Effector CD8-positive, alpha-beta T cell (primary cell): ENCODE data around the gene ANO2.
A peak's percentile ranks its signal among the peaks of the same experiment; 100 is the strongest.

Experiments used
- DNase-seq: peaks from one replicate; lab custom pipeline; 2025; lab: John Stamatoyannopoulos, UW
- total RNA-seq, 4 experiments: gene quantifications; one replicate each; lab custom pipeline; 2026; lab: John Stamatoyannopoulos, UW

Gene ANO2
- 0 to 0.12 (median 0.05) reads per million in 4 experiments for total RNA-seq

DNA sequence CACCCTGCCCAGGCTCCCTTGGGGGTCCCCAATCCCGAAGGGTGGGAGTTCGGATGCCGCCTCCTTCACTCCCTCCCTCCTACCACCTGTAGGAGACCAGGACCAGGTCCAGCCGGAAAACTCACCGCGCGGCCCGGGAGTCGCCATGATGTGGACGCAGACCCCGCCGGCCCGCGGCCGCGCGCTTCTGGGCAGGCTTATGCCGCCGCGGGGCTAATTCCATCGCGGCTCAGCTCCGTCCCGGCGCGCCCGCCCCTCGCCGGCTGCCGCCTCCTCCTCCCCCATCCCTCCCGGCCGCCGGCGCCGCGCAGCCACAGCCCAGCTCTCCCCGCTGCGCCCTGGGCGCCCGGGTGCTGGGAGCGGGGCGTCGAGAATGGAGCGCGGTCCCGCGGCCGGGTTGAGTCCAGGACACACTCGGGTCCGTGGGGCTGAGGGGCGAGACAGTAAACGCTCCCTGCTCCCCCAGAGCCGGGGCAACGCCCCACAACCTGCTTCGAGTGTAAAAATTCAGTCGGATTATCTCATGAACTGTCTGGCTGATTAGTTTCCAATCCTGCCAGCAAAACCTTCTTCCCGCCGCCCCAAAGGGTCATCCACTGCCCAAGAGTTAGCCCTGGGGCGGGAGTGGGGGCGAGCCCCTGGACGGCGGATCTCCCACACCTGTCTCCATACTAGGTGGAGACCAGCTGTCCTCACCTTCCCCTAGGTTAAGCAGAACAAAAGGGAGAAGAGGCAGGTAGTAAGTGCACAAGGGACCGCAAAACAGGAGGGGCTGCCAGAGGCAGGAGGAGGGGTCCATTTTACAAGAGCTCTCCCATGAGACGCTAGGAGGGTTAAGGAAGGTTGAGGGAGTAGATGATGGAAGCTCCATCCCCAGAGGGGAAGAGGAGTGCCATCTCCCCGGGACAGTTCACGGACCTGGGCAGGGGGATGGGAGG lies at the start of gene ANO2:
TSS of gene ANO2 (minus strand) at position 189 of the 938 bp plus-strand sequence. CDS start at position 147, 42 bp downstream.
- no peak for DNase-seq

DNA sequence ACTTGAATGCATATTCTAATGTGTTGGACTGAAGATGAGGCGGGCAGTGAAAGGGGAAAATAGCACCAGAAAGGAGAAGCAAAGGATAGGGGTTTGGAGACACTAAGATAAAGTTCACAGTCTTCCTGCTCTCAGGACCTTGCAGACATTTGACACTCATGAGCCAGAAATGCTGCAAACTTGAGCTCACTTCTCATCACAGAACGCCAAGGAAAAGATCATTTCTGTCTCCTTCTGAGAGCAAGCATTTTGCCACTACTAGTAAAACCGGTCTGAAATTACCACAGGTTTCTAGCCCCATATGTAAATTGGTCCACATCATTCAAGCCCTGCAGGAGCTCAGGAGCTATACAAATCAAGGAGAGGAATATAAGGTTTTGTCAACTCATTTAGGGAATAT lies 44.6 kb upstream of the ANO2 start:
- DNase-seq, result no peak

DNA sequence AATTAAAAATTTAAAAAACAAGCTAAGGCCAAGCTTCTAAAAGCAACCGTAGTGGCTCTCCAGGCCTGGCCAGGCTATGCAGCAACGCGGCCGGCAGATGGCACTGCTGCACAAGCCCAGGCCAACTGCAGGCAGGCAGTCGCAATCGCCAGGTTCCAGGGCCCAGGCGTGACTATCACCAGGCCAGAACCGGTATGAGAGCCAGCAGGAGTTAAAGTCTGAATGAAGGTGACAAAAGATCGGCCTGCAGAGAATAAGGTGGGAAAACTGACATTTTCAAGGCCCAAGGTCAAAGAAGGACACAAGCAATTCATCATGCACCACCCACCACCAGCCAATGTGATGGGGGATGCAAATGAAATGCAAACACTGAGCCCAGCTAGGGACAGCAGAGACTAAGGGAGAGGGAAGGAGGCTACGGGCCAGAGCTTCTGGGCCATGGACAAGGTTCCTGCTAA lies 43.6 kb upstream of the ANO2 start:
- DNase-seq, result peak; percentile 41

- DNase-seq, result no peak
Observed at GRCh38 chr12:5988088-5988487, 43.0 kb upstream of the ANO2 start.

- DNase-seq, result no peak
Observed at GRCh38 chr12:5987573-5987972, 42.5 kb upstream of the ANO2 start.

- no peak for DNase-seq
Observed at GRCh38 chr12:5985471-5985870, 40.4 kb upstream of the ANO2 start.

GRCh38 chr12:5984873-5985272 lies 39.8 kb upstream of the ANO2 start:
- DNase-seq, result no peak

GRCh38 chr12:5982106-5982505 lies 37.0 kb upstream of the ANO2 start:
- DNase-seq, result no peak

DNA sequence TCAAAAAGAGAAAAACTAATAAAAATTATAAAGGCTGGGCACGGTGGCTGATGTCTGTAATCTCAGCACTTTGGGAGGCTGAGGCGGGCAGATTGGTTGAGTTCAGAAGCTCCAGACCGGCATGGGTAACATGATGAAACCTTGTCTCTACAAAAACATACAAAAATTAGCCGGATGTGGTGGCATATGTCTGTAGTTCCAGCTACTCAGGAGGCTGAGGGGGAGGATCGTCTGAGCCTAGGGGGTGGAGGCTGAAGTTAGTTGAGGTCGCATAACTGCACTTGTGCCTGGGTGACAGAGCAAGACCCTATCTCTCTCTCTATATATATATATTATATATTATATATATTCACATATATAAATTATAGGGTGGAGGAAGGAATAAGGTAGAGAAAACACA lies 32.5 kb upstream of the ANO2 start:
- DNase-seq, result no peak

DNA sequence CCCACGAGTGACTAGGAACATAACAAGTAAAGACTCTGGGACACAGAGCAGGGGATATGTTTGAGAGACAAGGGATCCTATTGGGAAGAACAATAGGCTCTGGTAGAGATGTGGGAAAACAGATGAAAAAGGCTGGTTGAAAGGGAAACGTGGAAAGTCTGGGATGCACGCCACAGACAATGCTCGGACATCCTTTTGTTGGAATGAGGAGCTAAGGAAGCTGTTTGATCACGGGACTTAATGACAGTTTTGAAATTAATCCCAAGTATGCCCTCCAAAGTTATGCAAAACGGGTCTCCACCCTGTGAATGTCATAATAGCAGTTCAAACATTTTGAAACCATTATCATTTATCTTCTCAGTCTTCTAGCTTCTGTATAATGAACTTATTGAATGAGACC lies 31.7 kb upstream of the ANO2 start:
- DNase-seq, result no peak

DNA sequence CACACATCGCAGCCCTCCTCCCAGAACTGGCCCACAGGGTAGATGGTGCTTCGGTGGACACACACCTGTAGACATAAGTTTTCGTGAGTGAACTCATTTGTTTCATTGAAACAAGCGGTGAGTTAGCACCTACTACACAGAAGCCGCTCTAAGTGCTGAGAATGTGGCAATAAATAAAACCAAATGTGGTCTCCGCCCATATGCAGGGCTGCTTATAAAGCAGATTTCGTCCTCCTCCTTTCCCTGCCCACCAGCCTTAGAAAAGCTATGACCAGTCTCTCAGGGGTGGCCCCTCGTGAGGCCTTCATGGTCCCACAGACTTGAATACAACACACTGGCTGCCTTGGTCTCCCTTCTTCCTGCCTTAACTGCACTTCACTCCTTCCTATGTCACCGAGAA lies 31.1 kb upstream of the ANO2 start:
- DNase-seq, result no peak

DNA sequence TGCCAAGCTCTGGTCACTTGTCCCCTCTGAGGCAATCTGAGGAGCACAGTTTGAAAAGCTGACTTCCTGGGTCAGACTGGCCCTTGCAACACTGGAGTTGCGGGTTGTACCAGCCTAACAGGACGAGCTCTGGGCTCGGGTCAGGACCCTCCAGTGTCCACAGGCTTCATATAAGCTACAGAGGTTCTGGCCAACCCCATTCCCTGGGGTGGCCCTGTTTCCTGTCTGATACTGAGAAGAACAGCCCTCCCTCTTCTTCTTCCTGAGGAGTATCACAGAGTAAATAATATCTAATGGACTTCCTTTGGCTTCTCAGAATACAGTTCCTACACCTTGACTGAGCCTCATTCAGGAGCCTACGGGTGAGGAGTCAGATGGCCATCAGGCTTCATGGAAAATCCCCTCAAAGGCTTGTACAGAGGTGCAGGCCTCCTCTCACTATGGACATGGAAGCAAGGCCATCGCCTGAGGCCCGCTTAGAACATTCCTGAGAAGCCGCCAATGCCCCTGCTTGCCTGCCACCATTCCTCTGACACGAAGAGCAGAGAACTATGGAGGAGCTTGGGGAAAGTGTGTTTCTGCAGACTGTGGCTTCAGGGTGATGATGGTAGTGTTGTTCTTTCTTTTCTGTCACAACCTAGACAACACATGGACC lies 28.5 kb upstream of the ANO2 start:
- no peak for DNase-seq

- DNase-seq, result no peak
Observed at GRCh38 chr12:5972387-5972786, 27.3 kb upstream of the ANO2 start.

GRCh38 chr12:5971194-5971850 lies 26.3 kb upstream of the ANO2 start:
- DNase-seq, result no peak

- DNase-seq, result no peak
Observed at GRCh38 chr12:5969974-5970690, 25.1 kb upstream of the ANO2 start.

DNA sequence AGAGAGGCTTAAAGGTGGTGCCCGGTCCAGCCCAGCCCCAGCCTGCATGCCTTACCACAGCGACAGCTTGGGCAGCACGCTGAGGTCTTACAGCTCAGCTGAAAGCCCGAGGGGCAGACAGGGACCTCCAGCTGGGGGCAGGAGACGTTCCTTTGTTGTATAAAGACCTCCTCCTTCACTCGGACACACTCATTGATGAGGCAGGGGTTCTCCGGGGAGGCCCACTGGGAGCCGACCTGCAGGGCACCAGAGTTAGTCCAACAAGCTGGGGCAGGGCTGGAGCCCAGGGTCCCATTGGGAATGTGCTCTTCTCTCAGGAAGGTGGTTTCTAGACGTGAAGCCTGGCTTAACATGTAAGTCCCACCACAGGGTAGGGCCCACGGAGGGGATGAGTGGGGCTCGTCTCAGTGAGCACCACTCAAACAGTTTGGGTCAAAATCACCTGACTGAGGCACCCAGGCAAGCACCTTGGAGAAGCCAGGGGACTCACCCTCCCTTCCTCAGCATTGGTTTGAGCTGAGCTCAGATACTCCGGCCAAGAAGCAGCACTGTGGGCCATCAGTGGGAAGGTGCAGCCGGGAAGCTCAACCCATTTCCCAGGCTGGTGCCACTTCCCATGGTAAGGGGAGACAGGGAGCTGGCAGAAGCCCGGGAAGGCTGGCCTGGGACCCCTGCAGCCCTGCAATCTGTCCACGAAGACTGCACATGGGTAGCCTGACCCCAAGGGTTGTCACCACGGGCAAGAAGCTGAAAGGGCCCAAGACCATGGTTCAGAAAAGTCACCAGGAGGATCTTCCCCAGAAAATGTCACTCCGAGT lies 24.3 kb upstream of the ANO2 start:
- no peak for DNase-seq

GRCh38 chr12:5967645-5968415 lies 22.8 kb upstream of the ANO2 start:
- DNase-seq, result no peak

- DNase-seq, result no peak
Observed at GRCh38 chr12:5966486-5967095, 21.5 kb upstream of the ANO2 start.

GRCh38 chr12:5965950-5966383 lies 20.9 kb upstream of the ANO2 start:
- peak; percentile 11 for DNase-seq
